HPDE6-E6E7 (cell line): Measurements from ENCODE around the gene SLC16A1.
"Not testable (repeated sequence)": the region's sequence is repeated elsewhere in the genome, so short reads cannot be mapped to it uniquely, and the experiment has no call there.

ENCODE experiments used
- DNase-seq: peaks from one replicate; pipeline ENCODE4 v3.0.0; 2011; ENCODE audit warnings: missing footprints; ENCODE audit errors: extremely low spot score

SLC16A1 gene

DNA sequence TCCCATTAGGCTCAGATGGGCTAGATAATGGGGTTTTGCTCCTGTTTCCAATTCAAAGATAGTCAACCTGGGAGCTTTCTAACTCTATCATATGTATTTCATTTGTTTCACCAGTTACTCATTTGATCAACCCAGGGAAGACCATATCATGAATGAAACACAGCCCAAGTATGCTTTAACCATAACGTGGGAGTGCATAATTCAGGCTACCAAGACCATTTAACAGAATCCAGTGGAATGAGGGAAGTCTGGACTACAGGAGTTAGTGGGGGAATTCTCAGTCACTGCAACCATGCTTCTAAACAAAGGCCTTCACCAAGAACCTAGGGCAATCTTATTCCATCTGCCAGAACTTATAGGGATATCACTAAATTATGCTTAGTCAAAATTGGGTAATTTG lies 15.0 kb upstream of the SLC16A1 start:
- no peak for DNase-seq

DNA sequence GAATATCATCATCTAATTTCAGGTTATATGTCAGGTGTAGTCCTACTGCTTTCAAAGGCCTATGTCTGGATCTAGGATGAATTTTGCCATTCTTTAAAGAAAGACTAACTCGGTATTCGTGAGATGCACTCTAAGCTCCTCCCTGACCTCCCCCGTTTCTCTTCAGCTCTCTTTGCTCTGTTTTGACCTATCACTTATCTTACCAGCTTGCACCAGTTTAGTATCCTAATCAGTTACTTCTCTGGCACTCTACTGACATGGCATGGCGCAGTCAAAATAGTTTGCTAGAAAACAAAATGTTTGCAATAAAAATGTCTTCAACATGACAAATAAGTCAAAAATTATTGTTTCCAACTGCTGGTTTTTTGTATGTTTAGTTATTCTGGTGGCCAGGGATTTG lies 8.4 kb upstream of the SLC16A1 start:
- DNase-seq: no peak

DNA sequence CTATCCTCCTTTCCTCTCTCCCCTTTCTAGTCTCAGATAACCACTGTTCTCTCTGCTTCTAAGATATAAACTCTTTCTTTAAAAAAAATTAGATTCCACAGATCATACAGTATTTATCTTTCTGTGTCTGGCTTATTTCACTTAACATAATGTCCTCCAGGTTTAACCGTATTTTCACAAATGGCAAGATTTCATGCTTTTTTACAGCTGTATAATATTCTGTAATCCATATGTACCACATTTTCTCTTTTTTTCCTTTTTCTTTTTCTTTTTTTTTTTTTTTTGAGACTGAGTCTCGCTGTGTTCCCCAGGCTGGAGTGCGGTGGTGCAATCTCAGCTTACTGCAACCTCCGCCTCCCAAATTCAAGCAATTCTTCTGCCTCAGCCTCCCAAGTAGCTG lies 5.1 kb upstream of the SLC16A1 start:
- DNase-seq: no peak

DNA sequence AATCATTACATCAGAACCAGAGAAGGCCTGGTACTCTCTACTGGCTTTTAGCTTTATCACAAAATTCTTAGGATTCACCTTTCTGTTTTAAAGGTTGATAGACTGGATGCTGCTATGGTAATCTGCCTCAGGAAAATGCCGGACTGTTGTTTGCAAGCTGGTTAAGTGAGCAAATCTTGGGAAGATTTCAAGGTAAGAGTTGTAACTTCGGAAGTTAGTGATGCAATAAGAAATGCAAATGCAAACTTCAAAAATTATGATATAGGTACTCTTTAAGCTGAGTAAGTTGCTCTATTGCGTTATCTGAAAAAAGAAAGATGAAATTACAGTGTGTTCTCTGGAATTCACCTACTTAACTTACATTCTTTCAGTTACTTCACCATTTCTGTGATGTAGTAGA lies 4.4 kb upstream of the SLC16A1 start:
- no peak for DNase-seq

DNA sequence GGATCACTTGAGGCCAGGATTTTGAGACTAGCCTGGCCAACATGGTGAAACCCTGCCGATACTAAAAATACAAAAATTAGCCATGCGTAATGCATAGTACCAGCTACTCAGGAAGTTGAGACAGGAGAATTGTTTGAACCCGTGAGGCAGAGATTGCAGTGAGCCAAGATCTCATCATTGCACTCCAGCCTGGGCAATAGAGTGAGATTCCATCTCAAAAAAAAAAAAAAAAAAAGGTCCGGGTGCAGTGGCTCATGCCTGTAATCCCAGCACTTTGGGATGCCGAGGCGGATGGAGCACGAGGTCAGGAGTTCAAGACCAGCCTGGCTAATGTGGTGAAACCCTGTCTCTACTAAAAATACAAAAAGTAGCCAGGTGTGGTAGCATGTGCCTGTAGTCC lies 2.2 kb upstream of the SLC16A1 start:
- DNase-seq: not testable (repeated sequence)

DNA sequence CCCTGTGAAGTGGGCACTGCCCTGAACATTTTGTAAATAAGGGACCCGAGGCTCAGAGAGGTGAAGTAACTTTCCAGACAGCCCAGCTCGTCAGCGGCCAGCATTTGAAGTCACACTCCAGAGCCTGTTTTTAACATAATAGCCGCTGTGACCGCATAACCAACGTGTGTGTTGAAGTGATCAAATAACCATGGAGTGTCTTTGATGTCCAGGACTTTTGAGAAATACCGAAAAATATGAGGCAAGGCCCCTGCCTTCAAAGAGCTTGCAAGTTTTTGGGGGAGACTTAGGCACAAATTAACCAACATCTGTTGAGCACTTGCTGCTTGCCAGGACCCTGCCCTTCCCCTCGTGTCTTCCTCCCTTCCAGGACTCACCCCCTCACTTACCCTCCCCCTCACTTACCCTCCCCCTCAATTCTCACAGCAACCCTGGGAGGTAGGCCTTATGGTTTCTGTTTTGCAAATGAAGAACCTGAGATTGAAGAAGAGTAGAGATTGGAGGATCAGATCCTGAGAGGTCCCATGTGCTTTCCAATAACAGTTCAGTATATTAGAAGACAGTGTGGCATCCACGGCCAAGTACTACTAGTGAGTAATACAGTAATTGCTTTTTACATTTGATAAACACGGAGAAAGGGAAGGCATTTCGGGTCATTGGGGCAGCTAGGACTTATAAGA lies 1.3 kb upstream of the SLC16A1 start:
- peak; percentile 76 for DNase-seq

DNA sequence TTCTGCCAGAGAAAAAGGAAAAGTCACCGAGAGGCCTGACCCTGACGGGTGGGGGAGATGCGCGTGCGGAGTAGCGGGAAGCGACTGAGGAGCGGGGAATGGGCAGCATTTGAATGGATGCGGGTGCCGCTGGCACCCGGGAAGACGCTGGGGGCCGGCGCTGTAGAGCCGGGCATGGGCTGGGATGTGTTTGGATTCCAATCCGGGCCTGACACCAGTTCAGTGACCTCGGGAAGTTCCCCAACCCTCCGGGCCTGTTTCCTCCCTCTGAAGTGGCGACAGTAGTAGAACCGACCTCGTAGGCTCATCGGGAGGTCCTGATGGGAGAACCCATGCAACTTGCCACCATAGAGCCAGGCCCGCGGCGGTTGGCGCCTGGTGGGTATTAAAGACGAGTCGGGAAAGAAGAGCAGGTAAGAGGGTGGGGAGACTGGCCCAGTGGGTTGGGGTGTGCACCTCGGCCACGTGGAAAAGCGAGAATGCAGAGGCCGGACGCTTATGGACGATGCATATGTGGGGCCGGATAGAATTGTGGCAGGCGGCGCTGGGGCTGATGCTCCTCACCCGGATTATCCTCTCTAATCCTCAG lies 642 bp upstream of the SLC16A1 start:
- DNase-seq: no peak

DNA sequence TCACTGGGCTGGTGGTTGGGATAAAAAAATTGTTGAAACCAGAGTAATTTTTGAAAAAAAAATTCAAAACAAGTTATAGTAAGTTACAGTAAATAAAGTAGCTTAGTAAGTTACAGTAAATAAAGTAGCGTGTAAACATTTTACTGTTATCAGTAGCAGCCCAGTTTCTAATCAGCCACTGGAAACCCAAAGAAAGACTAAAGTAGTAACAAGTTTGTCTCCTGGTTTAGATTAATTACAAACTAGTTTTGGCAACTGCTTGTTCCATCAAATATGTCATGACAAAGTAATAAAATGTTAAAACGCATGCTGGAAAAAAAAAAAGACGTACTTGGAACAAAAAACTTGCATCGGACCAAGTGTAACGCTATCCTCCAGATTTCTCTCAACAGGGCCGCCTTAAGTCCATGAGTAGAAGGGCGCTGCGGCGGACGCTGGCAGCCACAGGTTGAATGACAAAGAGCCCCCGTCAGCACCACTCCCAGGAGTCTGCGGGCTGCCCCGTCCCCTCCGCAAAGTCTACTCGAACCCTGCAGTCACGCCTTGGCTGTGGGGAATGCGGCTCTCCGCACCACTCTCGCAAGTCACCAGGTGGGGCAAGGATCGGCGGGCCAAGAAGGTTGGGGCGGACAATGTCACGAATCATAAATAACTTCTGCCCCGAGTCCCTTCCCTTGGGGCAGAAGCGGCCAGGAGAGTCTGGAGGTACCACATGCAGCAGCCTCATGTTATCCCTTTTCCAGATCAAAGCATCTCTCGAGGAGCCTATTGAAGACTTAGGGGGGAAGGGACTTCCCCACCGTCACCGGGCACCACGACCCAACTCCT lies 837 bp downstream of the SLC16A1 start:
- peak; percentile 39 for DNase-seq

DNA sequence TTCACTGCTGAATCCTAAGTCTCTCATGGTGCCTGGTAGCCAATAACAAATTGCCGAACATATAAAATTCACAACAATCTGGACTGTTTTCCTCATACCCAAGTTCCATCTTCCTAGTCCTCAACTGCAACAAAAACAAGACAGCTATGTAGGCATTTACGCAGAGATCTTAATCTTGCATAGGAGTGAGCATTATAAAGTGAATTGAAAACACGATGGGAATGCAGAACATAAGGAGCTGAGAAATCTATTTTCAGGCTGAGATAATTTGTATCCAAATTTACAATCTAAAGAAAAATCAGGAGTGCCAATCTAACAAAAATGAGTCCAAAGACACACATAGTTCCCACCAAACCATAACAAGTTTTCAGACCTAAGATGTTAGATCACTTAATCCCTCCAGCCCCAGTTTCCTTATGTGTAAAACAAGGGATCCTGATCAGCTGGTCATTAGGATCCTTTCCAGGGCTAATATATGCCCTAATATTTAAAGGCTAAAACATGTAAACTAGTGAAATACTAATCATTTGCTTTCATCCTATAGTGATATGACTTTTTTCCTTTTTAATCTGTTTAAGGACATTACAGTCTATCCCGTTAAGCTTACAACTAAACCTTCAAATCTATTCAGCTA lies 1.9 kb downstream of the SLC16A1 start:
- DNase-seq: no peak

DNA sequence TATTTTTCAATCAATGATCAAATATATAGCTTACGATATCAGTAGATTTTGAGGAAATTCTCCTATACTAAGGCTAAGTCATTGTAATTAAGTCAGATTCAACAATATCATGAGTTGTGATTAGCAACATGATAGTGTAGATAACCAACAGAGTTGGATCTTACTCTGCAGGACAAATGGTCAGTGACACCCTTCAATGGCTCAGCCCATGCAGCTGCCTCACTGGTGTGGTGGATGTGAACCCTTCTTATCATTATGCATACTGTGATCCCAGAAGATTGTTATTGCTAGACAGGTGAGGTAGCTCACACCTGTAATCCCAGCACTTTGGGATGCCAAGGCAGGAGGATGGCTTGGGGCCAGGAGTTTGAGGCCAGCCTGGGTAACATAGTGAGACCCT lies 5.6 kb downstream of the SLC16A1 start:
- no peak for DNase-seq

DNA sequence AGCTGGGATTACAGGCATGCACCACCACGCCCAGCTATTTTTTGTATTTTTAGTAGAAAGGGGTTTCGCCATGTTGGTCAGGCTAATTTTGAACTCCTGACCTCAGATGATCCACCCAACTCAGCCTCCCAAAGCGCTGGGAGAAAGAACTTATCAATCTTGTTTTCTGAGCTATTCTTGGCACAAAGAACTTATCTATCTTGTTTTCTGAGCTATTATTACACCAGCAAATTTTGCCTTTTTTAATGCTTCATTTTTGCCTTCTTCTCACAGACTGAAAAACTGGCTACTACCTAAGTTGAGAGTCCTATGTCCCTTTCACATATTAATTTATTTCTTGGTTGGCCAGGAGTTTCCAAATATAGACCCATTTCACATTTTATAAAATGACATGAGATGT lies 9.3 kb downstream of the SLC16A1 start:
- no peak for DNase-seq

DNA sequence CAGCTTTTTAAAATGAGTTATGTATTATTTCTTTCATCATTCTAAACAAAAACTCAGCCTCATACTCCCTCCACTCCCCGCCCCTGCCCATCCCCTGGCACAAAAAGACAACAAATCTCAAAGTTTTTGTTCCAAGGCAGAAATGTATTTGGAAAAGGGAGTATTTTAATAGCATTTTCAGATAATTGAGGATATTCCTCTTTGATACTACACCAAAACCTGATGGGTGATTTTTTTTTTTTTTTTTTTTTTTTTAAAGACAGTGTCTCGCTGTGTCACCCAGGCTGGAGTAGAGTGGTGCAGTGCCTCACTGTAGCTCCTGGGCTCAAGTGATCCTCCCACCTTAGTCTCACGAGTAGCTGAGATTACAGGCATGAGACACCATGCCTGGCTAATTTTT lies 16.2 kb downstream of the SLC16A1 start:
- no peak for DNase-seq

DNA sequence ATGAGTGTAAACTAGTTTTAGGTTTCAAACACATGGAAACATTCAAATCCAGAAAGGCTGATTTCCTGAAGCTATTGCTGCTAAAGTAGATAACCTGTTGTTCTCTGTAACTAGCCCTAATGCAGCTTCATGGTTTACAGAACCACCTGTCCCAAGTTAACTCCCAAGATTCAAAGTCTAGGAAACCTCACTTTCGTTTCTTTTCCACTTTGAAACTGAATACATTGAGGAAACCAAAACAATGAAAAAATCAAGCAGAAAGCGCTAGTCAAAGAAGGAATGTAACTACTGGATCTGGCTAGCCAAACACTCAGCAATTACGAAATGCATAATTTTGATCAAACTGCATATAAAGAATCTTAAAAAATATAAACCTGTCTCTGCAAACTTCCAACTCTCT lies 17.8 kb downstream of the SLC16A1 start:
- no peak for DNase-seq

DNA sequence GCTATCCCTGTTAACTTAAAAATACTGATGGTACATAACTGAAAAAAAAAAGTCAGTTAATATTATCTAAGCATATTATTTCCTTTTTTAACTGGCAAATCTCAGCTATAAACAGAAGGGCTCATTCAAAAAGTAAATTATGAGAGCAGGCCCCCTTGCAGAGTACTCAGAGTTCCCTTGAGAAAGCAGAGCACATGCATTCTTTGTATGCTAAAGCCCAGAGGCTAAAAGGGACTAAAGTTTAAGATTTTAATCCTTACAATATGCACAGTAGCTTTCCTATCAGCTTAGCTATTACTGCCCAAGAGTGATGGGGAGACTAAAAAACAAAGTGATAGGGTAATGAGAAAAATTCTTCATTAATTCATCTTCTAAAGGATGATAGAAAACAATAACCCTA lies 18.5 kb downstream of the SLC16A1 start:
- no peak for DNase-seq

DNA sequence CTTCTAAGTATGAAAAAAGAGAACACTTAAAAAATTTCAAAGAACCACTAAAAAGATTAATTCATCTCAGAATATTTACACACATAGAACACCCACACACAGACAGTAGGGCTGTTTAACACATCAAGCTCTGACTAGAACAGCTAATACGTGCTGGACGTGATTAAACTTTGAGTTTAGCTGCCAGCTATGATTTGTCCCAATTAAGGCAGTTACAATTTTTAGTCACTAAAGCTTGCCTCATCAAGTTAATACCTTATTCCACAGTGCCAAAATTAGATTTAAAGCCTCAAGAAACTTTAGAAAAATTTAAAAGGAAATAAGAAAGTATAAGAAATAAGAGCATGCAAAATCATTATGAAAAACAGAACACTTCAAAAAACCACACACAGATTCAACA lies 18.9 kb downstream of the SLC16A1 start:
- no peak for DNase-seq

DNA sequence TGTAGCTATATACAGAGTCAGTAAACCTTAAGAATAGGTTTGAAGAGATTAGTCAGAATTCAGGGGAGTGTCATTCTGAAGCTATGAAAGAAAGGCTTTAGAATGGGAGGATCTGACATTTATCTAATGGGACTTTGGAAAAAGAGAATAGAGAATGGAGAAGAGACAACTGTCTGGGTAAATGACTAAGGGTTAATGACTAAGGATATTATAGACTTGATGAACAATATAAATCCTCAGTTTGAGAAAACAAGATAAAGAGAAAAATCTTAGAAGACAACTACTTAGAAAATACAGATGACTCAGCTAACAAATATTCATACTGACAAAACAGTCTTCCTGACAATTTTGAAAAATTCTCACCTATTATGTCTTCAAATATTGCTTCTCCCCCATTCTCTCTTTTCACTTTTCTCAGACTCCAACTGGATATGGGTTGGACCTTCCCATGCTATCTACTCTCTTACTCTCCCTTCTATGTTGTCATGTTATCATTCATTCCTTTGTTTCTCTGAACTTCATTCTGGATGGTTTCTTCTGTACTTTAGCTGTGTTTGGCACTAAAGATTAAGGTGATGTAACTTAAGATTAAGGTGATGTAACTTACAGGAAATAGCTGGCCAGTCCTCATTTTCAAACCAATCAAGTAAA lies 20.4 kb downstream of the SLC16A1 start:
- peak; percentile 66 for DNase-seq

DNA sequence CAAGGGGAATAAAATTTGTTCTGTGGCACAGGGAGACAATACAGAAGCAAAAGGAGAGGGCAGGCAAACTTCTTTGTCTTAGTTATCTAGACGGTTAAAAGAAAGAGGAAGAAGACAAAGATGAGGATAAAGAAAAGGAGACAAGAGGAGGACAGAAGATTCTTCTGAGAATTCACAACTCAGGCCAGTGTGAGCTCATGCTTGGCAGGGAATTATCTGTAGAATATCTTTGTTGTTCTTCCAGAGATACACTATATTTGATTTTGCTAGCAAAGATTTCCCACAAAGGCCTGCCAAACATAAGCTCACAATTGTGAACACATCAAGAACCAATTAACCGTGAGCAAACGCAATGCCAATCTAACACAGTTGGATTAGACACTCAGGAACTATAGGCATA lies 21.4 kb downstream of the SLC16A1 start:
- DNase-seq: no peak

DNA sequence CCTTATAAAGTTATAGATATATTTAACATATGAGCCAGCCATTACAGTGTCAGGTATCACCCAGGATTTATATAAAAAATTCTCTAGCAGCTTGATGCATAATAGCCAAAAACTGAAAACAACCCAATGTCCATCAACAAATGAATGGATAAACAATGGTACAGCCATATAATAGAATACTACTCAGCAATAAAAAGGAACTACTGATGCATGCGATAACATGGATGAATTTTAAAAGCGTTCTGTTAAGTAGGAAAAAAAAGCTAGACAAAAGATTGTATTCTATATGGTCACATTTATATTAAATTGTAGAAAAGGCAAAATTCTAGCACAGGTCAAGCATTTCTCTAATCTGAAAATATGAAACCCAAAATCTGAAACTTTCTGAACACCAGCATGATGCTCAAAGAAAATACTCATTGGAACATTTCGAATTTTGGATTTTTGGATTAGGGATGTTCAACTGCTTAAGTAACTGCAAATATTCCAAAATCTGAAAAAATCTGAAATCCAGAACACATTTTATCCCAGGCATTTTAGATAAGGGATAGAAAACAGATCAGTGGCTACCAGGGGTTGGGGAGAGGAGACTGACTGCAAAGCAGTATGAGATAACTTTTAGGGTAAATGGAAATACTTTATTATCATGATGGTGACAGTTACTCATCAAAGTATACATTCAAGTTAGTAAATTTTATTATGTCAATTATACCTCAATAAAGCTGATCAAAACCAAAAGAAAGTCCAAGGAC lies 22.0 kb downstream of the SLC16A1 start:
- no peak for DNase-seq

DNA sequence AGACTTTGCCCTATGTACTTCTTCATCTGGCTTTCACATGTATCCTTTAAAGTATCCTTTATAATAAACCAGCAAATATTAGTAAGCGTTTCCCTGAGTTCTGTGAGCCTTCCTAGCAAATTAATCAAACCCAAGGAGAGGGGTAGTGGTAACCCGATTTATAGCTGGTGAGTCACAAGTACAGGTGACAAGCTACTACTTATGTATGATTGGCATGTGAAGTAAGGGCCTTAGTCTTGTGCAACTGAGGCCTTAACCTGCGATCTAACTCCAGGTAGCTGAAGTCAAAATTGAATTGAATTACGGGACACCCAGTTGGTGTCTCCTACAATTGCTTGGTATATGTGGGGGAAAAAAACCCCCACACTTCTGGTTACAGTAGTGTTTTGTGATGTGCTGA lies 26.0 kb downstream of the SLC16A1 start:
- DNase-seq: no peak

DNA sequence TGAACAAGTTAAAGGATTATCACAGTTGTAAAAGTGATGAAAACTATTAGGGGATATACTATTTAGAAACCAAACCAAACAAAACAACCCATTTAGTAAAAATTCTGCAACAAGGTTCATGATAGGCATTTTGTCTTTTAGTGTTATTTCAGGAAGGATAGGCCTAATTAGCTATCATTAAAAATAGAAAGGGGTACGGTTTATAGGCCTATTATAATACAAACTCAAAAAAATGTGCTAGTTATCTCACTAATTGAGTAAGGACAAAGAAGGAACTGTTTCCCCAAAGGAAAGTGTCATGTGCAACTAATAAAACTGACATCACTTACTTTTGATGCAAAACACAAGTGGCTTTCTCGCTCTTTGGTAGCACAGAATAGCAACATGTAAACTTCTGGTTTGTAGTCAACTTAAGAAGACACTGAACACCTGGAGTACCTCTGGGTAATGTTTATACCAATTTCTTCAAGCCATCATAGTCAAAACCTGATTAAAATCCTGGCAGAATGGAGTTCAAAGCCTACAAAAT lies 28.5 kb downstream of the SLC16A1 start:
- no peak for DNase-seq

DNA sequence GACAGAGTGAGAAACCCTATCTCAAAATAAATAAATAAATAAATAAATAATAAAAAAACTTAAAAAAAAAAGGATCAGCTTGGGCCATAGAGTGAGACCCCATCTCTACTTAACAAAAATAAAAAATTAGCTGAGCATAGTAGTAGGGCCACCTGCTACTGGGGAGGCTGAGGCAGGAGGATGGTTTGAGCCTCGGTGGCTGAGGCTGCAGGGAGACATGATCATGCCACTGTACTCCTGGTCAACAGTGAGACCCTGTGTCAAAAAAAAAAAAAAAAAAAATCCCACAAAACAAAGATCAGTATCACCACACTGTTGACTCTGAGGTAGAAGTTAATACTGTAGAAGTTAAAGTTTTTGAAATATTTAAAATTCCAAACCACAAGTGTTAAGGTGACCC lies 29.1 kb downstream of the SLC16A1 start:
- no peak for DNase-seq
